Measurements from ENCODE around the gene TMPO.

DNA sequence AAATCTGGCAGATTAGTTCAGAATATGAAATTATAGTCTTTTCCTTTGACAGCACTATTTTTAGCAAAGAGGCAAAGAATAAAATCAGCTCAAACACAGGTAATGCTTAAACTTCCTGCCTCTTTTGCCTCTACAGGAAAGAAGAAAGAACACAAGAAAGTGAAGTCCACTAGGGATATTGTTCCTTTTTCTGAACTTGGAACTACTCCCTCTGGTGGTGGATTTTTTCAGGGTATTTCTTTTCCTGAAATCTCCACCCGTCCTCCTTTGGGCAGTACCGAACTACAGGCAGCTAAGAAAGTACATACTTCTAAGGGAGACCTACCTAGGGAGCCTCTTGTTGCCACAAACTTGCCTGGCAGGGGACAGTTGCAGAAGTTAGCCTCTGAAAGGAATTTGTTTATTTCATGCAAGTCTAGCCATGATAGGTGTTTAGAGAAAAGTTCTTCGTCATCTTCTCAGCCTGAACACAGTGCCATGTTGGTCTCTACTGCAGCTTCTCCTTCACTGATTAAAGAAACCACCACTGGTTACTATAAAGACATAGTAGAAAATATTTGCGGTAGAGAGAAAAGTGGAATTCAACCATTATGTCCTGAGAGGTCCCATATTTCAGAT is 17.4 kb downstream of the TMPO start:
- TF ChIP-seq EZH2phosphoT487 (IDR thresholded peaks at IDR 0.05; ENCODE audit: insufficient read depth, low read depth) (no peak), EZH2 (IDR thresholded peaks at IDR 0.05; ENCODE audit: insufficient read depth, poor library complexity, severe bottlenecking) (no peak)
